Breast epithelium (tissue), 4 donors: ENCODE data around the gene COL18A1. TPM values are rescaled to one million over a fixed set of nuclear protein-coding genes. Genes with fewer than 3 reads are reported as not detected.

ENCODE experiments used
- DNase-seq, 2 donors: peaks; one replicate each; pipeline ENCODE4 v3.0.0-alpha.2; 2019; ENCODE audit warnings: low spot score in 2 of 2
- H3K27ac ChIP-seq, 2 donors: fragments of 200-600 bp; sonication (generic) in 1 of 2; one replicate each; pipeline ENCODE4 v1.5.1; 2016 to 2019; ENCODE audit warnings: mild to moderate bottlenecking in 1 of 2
- H3K27me3 ChIP-seq, 2 donors: fragments of 200-600 bp; sonication (generic) in 1 of 2; one replicate each; pipeline versions ENCODE4 v1.5.1 to v1.6.0; 2017 to 2019; ENCODE audit warnings: control low read depth in 1 of 2, mild to moderate bottlenecking in 1 of 2
- H3K36me3 ChIP-seq: fragments of 200-600 bp; one replicate; pipeline ENCODE4 v1.5.1; 2019
- H3K4me1 ChIP-seq, 2 donors: fragments of 200-600 bp; sonication (generic); one replicate each; pipeline ENCODE4 v1.5.1; 2016 to 2019; ENCODE audit warnings: control low read depth in 1 of 2
- H3K4me3 ChIP-seq, 3 donors: fragments of 200-600 bp; sonication (generic); 1 replicate in 2 of 3; 2 replicates in 1 of 3; pipeline ENCODE4 v1.5.1; 2016 to 2019; ENCODE audit warnings: mild to moderate bottlenecking in 3 of 3, moderate library complexity in 2 of 3
- H3K9me3 ChIP-seq, 2 donors: fragments of 200-600 bp; sonication (generic) in 1 of 2; one replicate each; pipeline ENCODE4 v1.5.1; 2016 to 2019; ENCODE audit warnings: control low read depth in 1 of 2
- POLR2A ChIP-seq: fragments of 450-650 bp; IDR thresholded peaks from one replicate; pipeline ENCODE4 v1.6.1; 2016; ENCODE audit warnings: antibody characterized with exemption, mild to moderate bottlenecking, moderate library complexity
- POLR2AphosphoS5 ChIP-seq, 3 donors: sonication (generic); formaldehyde crosslinking; IDR thresholded peaks; one replicate each; pipeline ENCODE4 v1.6.1; 2017; ENCODE audit warnings: antibody characterized with exemption in 3 of 3
- intact Hi-C: fragments of 100-400 bp; cut with DNase I; formaldehyde crosslinking; loops from one replicate; pipeline ENCODE4 v1.15.1; 2023; ENCODE audit warnings: low total_unique reads
- total RNA-seq, 3 donors: library from RNA; depleted of rRNA; stranded (reverse); fragments of >200 nt; gene quantifications; one replicate each; pipeline ENCODE4 v1.1.0, GENCODE V29; 2016
- TF ChIP-seq, protein P1 (sequence below), 3 donors: fragments of 450-650 bp; IDR thresholded peaks; one replicate each; pipeline ENCODE4 v1.5.1; 2016 to 2017; ENCODE audit warnings: antibody characterized with exemption in 3 of 3, mild to moderate bottlenecking in 3 of 3, moderate library complexity in 3 of 3

COL18A1 gene
- total RNA-seq, 3 donors from 2014 or later = 48.3 to 62.9 (median 55.8) TPM

DNA sequence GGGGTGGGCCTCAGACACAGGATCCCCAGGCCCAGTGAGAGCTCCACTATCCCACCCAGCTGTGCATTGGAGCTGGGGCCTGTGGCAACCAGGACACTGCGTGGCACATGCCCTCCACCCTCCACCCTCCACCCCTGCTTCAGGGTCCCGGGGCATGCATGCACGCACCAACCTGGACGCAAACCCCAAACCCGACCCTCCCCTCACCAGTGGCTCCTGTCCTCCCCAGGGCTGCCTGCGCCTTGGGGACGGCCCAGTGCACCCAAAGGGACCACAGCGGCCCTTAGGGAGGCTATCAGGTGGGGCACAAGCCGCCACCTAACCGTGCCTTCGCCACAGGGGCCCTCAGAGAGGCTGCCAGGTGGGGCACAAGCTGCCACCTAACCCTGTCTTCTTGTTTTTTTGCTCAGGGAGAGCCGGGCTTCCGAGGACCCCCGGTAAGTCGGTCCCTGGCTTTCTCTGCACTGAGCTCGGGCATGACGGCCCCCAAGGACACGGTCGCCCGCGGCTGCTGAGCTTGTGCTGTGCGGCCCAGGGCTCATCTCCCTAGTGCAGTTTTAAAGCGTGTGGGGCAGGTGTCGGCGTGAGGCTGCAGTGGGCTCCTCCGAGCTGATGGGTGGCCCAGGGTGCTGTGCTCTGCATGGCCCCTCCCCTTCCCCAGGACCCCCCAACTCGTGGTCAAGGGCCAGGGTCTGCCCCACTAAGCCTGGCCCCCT, 89.3 kb downstream of the COL18A1 start:
- no peaks in the 10 kb centered on the region for H3K9me3 ChIP-seq
- TF ChIP-seq POLR2AphosphoS5 (IDR thresholded peaks at IDR 0.05) = no peak
- TF ChIP-seq, protein P1, sequence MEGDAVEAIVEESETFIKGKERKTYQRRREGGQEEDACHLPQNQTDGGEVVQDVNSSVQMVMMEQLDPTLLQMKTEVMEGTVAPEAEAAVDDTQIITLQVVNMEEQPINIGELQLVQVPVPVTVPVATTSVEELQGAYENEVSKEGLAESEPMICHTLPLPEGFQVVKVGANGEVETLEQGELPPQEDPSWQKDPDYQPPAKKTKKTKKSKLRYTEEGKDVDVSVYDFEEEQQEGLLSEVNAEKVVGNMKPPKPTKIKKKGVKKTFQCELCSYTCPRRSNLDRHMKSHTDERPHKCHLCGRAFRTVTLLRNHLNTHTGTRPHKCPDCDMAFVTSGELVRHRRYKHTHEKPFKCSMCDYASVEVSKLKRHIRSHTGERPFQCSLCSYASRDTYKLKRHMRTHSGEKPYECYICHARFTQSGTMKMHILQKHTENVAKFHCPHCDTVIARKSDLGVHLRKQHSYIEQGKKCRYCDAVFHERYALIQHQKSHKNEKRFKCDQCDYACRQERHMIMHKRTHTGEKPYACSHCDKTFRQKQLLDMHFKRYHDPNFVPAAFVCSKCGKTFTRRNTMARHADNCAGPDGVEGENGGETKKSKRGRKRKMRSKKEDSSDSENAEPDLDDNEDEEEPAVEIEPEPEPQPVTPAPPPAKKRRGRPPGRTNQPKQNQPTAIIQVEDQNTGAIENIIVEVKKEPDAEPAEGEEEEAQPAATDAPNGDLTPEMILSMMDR (IDR thresholded peaks at IDR 0.05) = no peak
- no peak for TF ChIP-seq POLR2A
- no peak overlapping the region for H3K27ac ChIP-seq
- H3K36me3 ChIP-seq = no peaks in the 10 kb centered on the region
- H3K27me3 ChIP-seq = no peaks in the 10 kb centered on the region
- no peak overlapping the region for H3K4me3 ChIP-seq
- no peaks in the 10 kb centered on the region for H3K4me1 ChIP-seq
- intact Hi-C loops = no loop called here
- no peak for DNase-seq

DNA sequence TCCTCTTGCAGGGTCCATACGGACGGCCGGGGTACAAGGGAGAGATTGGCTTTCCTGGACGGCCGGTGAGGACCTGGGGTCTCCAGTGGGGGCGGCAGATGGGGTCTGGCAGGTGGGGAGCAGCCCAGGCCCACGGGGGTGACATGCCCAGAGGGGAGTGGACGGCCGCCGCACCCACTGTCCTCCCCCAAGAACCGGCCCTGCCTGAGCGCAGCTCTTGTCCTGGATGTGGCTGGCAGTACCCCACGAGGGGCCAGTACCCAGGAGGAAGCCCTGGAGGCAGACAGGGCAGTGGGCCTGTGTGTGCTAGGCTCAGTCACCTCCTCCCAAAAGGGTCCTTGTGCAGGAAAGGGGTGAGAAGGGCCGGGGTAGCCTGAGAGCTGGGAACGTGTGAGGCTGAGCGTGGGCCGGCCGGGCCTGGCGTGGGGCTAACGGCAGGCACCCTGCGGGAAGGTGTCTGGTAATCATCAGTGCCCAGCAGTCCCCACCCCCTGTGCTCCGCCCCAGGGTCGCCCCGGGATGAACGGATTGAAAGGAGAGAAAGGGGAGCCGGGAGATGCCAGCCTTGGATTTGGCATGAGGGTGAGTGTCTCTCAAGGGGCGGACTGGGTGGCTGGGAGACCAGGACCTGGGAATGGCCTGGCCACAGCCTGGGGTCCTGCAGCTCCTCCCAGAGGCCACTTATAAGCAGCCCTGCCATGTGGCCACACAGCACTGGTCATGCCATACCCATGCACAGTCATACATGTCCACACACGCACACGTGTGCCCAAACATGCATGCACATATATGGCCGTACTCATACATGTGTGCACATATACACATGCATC, 90.1 kb downstream of the COL18A1 start:
- intact Hi-C loops = no loop called here
- no peak overlapping the region for H3K27ac ChIP-seq
- no peak overlapping the region for H3K4me3 ChIP-seq
- no peak for DNase-seq
- no peaks in the 10 kb centered on the region for H3K4me1 ChIP-seq
- H3K27me3 ChIP-seq = no peaks in the 10 kb centered on the region
- TF ChIP-seq POLR2A = no peak
- TF ChIP-seq, protein P1 (IDR thresholded peaks at IDR 0.05) = no peak
- no peaks in the 10 kb centered on the region for H3K36me3 ChIP-seq
- no peaks in the 10 kb centered on the region for H3K9me3 ChIP-seq

DNA sequence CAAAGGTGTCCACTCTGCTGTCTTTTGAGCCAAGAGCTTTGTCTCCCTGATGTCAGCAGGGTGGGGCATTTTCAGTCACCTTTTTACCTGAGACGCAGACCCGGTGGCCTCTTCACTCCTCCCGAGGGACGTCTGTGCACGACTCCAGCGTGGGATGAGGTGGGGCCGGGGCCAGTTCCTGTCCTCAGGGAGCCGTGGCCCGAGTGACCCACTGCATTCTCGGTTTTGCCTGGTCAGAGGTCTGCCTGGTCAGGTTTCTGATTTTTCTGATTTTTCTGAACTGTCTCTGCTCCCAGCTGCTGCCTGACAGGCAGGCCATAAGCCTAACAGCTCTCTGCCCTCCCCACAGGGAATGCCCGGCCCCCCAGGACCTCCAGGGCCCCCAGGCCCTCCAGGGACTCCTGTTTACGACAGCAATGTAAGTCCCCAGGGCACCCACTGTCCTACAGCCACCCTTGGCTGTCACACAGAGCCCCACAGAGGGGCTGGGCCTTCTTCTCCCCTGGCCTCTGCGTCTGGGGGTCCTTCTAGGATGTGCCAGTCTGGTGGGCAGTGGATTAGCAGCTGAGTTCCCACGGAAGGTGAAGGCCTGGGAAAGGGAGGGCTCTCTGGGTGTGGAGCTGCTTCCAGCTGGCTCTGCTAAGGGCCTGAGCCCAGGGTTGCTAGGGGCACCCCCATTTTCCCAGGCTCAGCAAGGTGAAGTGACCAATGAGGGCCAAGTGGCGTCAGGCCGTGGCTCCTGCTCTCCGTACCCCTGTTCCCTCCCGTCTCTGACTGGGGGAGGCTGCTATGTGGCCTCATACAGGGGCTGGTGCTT, 91.4 kb downstream of the COL18A1 start:
- Histone ChIP-seq H3K27me3 (no peaks in the 10 kb centered on the region), H3K36me3 (no peaks in the 10 kb centered on the region), H3K9me3 (no peaks in the 10 kb centered on the region), H3K4me3 (no peak overlapping the region), H3K27ac (no peak overlapping the region), H3K4me1 (no peaks in the 10 kb centered on the region)
- DNase-seq = no peak
- TF ChIP-seq, protein P1 (IDR thresholded peaks at IDR 0.05) = no peak
- intact Hi-C loops = no loop called here

DNA sequence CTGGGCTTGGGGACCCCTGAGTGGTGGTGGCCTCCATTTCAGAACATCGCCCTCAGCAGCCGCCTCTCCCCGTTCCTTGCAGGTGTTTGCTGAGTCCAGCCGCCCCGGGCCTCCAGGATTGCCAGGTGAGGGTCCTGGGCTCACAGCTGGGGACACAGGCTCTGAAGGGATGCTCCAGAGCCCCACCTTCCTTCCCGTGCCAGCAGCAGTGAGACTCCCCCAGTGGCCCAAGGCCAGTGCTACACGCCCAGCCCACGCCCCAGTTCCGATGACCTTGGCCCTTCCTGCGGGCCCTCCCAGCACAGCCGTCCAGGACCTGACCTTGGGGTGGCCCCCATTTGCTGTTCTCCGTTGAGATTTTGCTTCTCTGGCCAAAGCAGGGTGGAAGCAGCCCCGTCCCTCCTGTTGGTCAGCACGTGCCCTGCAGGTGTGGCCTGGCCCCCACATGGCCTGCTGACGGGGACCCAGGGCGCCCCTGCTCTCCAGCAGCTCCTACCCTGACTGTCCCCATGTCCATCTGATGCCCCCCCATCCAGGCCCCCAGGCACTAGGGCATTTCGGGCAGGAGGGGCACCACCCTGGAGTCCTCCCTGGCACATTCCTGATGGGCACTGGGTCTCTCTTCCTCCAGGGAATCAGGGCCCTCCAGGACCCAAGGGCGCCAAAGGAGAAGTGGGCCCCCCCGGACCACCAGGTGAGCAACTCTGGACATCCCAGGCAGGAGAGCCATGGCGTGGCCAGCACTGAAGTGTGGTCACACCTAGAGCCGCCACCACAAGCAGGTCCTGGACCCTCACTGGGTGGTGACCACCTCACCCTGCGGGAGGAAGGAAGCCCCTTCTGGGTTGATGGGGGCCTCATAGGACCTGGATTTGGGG, 92.2 kb downstream of the COL18A1 start:
- Histone ChIP-seq H3K9me3 (no peaks in the 10 kb centered on the region), H3K4me3 (no peak overlapping the region), H3K27me3 (no peaks in the 10 kb centered on the region), H3K4me1 (no peaks in the 10 kb centered on the region), H3K27ac (no peak overlapping the region), H3K36me3 (no peaks in the 10 kb centered on the region)
- intact Hi-C loops = no loop called here
- TF ChIP-seq POLR2A (no peak), POLR2AphosphoS5 (IDR thresholded peaks at IDR 0.05) (no peak)
- TF ChIP-seq, protein P1 (IDR thresholded peaks at IDR 0.05) = no peak
- DNase-seq = no peak
